Natural killer cell (primary cell): ENCODE results near the gene CLEC4A. TPM values are rescaled to one million over a fixed set of nuclear protein-coding genes. Genes with fewer than 3 reads are reported as not detected.

Source experiments
- ATAC-seq, 3 donors: fragments of 150-1000 bp in 2 of 3; fragments of 200-7000 bp in 1 of 3; cut with Tn5 transposase; 1 replicate in 1 of 3; 2 replicates in 2 of 3; pipeline ENCODE4 v1.10.0; 2021; ENCODE audit warnings: mild to moderate bottlenecking in 2 of 3, moderate library complexity in 2 of 3
- DNase-seq, 2 donors: peaks; one replicate each; pipeline versions ENCODE4 v3.0.0 to v3.0.0-alpha.2; 2013 to 2021; ENCODE audit warnings: mixed read lengths in 1 of 2
- H3K27ac ChIP-seq: one replicate; pipeline ENCODE4 v1.5.1; 2013; ENCODE audit warnings: mild to moderate bottlenecking, low read length
- H3K27me3 ChIP-seq: one replicate; pipeline ENCODE4 v1.6.1; 2013; ENCODE audit warnings: low read length; ENCODE audit not compliant: control insufficient read depth, insufficient read depth
- H3K36me3 ChIP-seq: one replicate; pipeline ENCODE4 v1.6.1; 2013; ENCODE audit warnings: low read length; ENCODE audit not compliant: control insufficient read depth, insufficient read depth
- H3K4me1 ChIP-seq: one replicate; pipeline ENCODE4 v1.6.1; 2013; ENCODE audit warnings: low read length; ENCODE audit not compliant: control insufficient read depth, insufficient read depth
- H3K4me3 ChIP-seq: one replicate; pipeline ENCODE4 v1.5.1; 2013; ENCODE audit warnings: low read length
- H3K9me3 ChIP-seq: one replicate; pipeline ENCODE4 v1.6.1; 2013; ENCODE audit warnings: low read length; ENCODE audit not compliant: control insufficient read depth, insufficient read depth
- H3K27ac Mint-ChIP-seq, 2 donors: one replicate each; pipeline ENCODE4 v1.8.0; 2022; ENCODE audit warnings: mild to moderate bottlenecking in 2 of 2, mixed read lengths in 2 of 2, moderate library complexity in 1 of 2
- H3K27me3 Mint-ChIP-seq, 2 donors: one replicate each; pipeline ENCODE4 v1.8.0; 2022; ENCODE audit warnings: low read depth in 2 of 2, mixed read lengths in 2 of 2
- H3K36me3 Mint-ChIP-seq: one replicate; pipeline ENCODE4 v1.8.0; 2022; ENCODE audit warnings: mixed read lengths
- H3K4me1 Mint-ChIP-seq, 2 donors: one replicate each; pipeline ENCODE4 v1.8.0; 2022; ENCODE audit warnings: mixed read lengths in 2 of 2
- H3K4me3 Mint-ChIP-seq: one replicate; pipeline ENCODE4 v1.8.0; 2022; ENCODE audit warnings: mild to moderate bottlenecking, moderate library complexity, mixed read lengths
- H3K9me3 Mint-ChIP-seq, 2 donors: one replicate each; pipeline ENCODE4 v1.8.0; 2022; ENCODE audit warnings: mixed read lengths in 2 of 2
- CTCF ChIP-seq: fragments of 200-600 bp; IDR thresholded peaks from one replicate; pipeline ENCODE4 v1.8.0; 2022; ENCODE audit warnings: antibody characterized with exemption
- WGBS: methylation state at CpG from one replicate; pipeline ENCODE4 v1.1.7; 2013; ENCODE audit warnings: missing lambda C conversion rate; ENCODE audit not compliant: insufficient coverage; 5-methylcytosine and 5-hydroxymethylcytosine counted together
- intact Hi-C: fragments of 100-400 bp; cut with micrococcal nuclease; formaldehyde crosslinking; loops from one replicate; pipeline ENCODE4 v1.14.2; 2022
- total RNA-seq, 4 donors: library from RNA; stranded (reverse); fragments of 120-200 nt in 1 of 4; gene quantifications; one replicate each; pipeline versions ENCODE4 v1.2.3 to v1.2.4, GENCODE V29; 2013 to 2022

The CLEC4A gene
- total RNA-seq, 3 donors from 2014 or later (not counting 1 experiment from before 2014, with no cell fraction given) = 1.6 to 6.9 (median 1.7) TPM

- H3K27ac ChIP-seq = no peak overlapping the region
- no peaks in the 10 kb centered on the region for H3K4me1 ChIP-seq
- no peak for TF ChIP-seq CTCF
- peaks cover 3% of the 10 kb centered on the region for H3K36me3 ChIP-seq
- no peaks in the 10 kb centered on the region for H3K4me1 Mint-ChIP-seq
- DNase-seq = no peak
- H3K9me3 Mint-ChIP-seq = peaks cover 0 to 5% of the 10 kb centered on the region in 2 donors
- H3K4me3 Mint-ChIP-seq = no peak overlapping the region
- no peaks in the 10 kb centered on the region for H3K27me3 ChIP-seq
- intact Hi-C loops = no loop called here
- no peak overlapping the region for H3K27ac Mint-ChIP-seq
- H3K36me3 Mint-ChIP-seq = peaks cover 8% of the 10 kb centered on the region
- H3K4me3 ChIP-seq = no peak overlapping the region
- H3K27me3 Mint-ChIP-seq = peaks cover 7% of the 10 kb centered on the region in 2 donors
- no peak for ATAC-seq
- peaks cover 6% of the 10 kb centered on the region for H3K9me3 ChIP-seq
Measured at GRCh38 chr12:8143261-8143660, 19.8 kb downstream of the CLEC4A start.

- H3K4me3 ChIP-seq = no peak overlapping the region
- peaks cover 6% of the 10 kb centered on the region for H3K9me3 ChIP-seq
- Mint-ChIP-seq H3K9me3 (peaks cover 0 to 5% of the 10 kb centered on the region in 2 donors), H3K4me1 (no peaks in the 10 kb centered on the region), H3K27me3 (peaks cover 11 to 17% of the 10 kb centered on the region in 2 donors), H3K36me3 (peaks cover 8% of the 10 kb centered on the region), H3K27ac (no peak overlapping the region), H3K4me3 (no peak overlapping the region)
- no peak for ATAC-seq
- H3K27me3 ChIP-seq = no peaks in the 10 kb centered on the region
- no peak for DNase-seq
- no peak overlapping the region for H3K27ac ChIP-seq
- WGBS = 92% methylated on average over 18 of the region's 19 CpGs
- intact Hi-C loops = no loop called here
- TF ChIP-seq CTCF = no peak
- no peaks in the 10 kb centered on the region for H3K36me3 ChIP-seq
- no peaks in the 10 kb centered on the region for H3K4me1 ChIP-seq
Measured at GRCh38 chr12:8145754-8146441, 22.5 kb downstream of the CLEC4A start.

- no peak overlapping the region for H3K27ac Mint-ChIP-seq
- no peak overlapping the region for H3K4me3 Mint-ChIP-seq
- intact Hi-C loops = no loop called here
- H3K27me3 Mint-ChIP-seq = peaks cover 11 to 21% of the 10 kb centered on the region in 2 donors
- Histone ChIP-seq H3K4me1 (no peaks in the 10 kb centered on the region), H3K9me3 (peaks cover 6% of the 10 kb centered on the region), H3K27ac (no peak overlapping the region), H3K36me3 (no peaks in the 10 kb centered on the region), H3K27me3 (no peaks in the 10 kb centered on the region), H3K4me3 (no peak overlapping the region)
- WGBS = 82% methylated on average over 4 of the region's 4 CpGs
- DNase-seq (no peak), ATAC-seq (no peak)
- H3K4me1 Mint-ChIP-seq = no peaks in the 10 kb centered on the region
- H3K9me3 Mint-ChIP-seq = peaks cover 0 to 5% of the 10 kb centered on the region in 2 donors
- peaks cover 8% of the 10 kb centered on the region for H3K36me3 Mint-ChIP-seq
- TF ChIP-seq CTCF = no peak
Measured at GRCh38 chr12:8146442-8146771, 23.0 kb downstream of the CLEC4A start.

- Mint-ChIP-seq H3K4me1 (no peaks in the 10 kb centered on the region), H3K27me3 (peaks cover 34 to 68% of the 10 kb centered on the region in 2 donors), H3K4me3 (no peak overlapping the region), H3K36me3 (no peaks in the 10 kb centered on the region), H3K9me3 (no peaks in the 10 kb centered on the region), H3K27ac (no peak overlapping the region)
- no peak for TF ChIP-seq CTCF
- Histone ChIP-seq H3K9me3 (no peaks in the 10 kb centered on the region), H3K4me1 (no peaks in the 10 kb centered on the region), H3K36me3 (no peaks in the 10 kb centered on the region), H3K4me3 (no peak overlapping the region), H3K27ac (no peak overlapping the region), H3K27me3 (peaks cover 10% of the 10 kb centered on the region)
- intact Hi-C loops = no loop called here
- DNase-seq (peak in 1 of 2 donors; percentile 35), ATAC-seq (no peak)
Measured at GRCh38 chr12:8154526-8154925, 31.1 kb downstream of the CLEC4A start.
